Thoracic aorta (tissue), 2 donors: ENCODE results near the gene DDX24. TPM values are rescaled to one million over a fixed set of nuclear protein-coding genes. Genes with fewer than 3 reads are reported as not detected.

Experiments used
- ATAC-seq: fragments of 150-250 bp; one replicate; pipeline ENCODE4 v1.8.0; 2017; ENCODE audit warnings: low read depth; ENCODE audit not compliant: insufficient number of reproducible peaks, low FRiP score
- DNase-seq: peaks from one replicate; pipeline ENCODE4 v3.0.0-alpha.2; 2020; ENCODE audit warnings: low spot score
- H3K27ac ChIP-seq, 2 donors: fragments of 200-600 bp; sonication (generic); 1 replicate in 1 of 2; 2 replicates in 1 of 2; pipeline ENCODE4 v1.5.1; 2016; ENCODE audit warnings: mild to moderate bottlenecking in 2 of 2, moderate library complexity in 2 of 2
- H3K27me3 ChIP-seq: fragments of 200-600 bp; sonication (generic); replicated peaks from 2 replicates; pipeline ENCODE4 v1.6.0; 2016; ENCODE audit warnings: mild to moderate bottlenecking; ENCODE audit not compliant: insufficient read depth
- H3K36me3 ChIP-seq: fragments of 200-600 bp; sonication (generic); one replicate; pipeline ENCODE4 v1.5.1; 2016
- H3K4me1 ChIP-seq, 2 donors: fragments of 200-600 bp; sonication (generic); 1 replicate in 1 of 2; 2 replicates in 1 of 2; pipeline versions ENCODE4 v1.5.1 to v1.6.0; 2016; ENCODE audit warnings: low read depth in 2 of 2, mild to moderate bottlenecking in 1 of 2; ENCODE audit not compliant: control insufficient read depth in 1 of 2
- H3K4me3 ChIP-seq: fragments of 200-600 bp; sonication (generic); 2 replicates; pipeline ENCODE4 v1.5.1; 2016; ENCODE audit warnings: mild to moderate bottlenecking
- H3K9me3 ChIP-seq: fragments of 200-600 bp; sonication (generic); 2 replicates; pipeline ENCODE4 v1.5.1; 2016
- total RNA-seq, 2 donors: library from RNA; depleted of rRNA; stranded (reverse); fragments of >200 nt; gene quantifications; one replicate each; pipeline versions ENCODE4 v1.1.0 to v1.2.3, GENCODE V29; 2016
- TF ChIP-seq, protein P1 (sequence below): fragments of 200-600 bp; sonication (generic); IDR thresholded peaks from one replicate; pipeline ENCODE4 v1.5.1; 2019; ENCODE audit warnings: antibody characterized with exemption

The DDX24 gene
- total RNA-seq, 2 donors from 2014 or later: 139 to 228 TPM

DNA sequence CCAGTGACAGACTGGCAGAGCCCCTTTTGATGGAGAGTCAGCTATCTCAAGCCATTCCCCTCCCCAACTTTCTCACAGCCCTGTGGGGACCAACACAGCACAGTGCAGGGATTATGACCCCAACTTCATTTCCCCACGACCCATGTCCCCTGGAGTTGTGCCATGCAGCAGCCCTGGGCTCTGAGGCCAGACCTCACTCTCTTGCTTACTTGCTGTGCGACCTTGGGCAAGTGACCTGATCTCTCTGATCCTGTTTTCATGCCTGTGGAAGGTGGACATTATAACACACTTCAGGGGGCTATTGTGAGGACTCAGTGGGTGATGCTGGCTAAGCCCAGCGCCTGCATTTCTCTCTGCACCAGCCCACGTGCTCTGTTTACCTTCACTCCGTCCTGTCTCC lies 40.8 kb downstream of the DDX24 start:
- H3K27ac ChIP-seq: no peak overlapping the region

DNA sequence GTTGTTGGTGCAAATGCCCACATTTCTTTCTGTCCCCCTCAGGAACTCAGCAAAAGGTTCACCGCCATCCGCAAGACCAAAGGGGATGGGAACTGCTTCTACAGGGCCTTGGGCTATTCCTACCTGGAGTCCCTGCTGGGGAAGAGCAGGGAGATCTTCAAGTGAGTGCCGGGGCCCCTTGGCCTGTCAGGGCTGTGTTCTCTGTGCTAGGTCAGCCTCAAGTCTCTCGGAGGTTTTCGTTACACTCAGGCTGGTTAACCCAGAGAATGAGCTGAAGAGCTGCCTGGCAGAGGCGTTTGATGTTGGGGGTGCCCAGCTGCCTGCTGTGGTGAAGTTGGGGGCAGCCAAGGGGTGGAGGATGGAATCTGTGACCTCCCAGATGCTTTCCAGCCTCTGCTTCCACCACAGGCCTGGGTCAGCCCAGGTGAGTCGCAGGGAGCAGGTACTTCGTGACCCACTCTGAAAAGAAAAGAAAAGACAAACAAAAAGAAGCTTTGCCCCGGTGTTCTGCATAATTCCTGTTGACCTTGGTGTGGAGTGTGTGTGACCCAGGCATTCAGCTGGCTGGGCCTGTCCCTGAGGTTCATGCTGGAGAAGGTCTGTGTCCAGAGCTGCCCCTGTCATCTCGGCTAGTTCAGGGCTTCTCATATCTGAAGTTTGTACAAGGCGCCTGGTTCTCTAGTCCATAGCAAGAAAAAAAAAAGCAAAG lies 41.9 kb downstream of the DDX24 start:
- H3K36me3 ChIP-seq: no peaks in the 10 kb centered on the region
- TF ChIP-seq, protein P1, sequence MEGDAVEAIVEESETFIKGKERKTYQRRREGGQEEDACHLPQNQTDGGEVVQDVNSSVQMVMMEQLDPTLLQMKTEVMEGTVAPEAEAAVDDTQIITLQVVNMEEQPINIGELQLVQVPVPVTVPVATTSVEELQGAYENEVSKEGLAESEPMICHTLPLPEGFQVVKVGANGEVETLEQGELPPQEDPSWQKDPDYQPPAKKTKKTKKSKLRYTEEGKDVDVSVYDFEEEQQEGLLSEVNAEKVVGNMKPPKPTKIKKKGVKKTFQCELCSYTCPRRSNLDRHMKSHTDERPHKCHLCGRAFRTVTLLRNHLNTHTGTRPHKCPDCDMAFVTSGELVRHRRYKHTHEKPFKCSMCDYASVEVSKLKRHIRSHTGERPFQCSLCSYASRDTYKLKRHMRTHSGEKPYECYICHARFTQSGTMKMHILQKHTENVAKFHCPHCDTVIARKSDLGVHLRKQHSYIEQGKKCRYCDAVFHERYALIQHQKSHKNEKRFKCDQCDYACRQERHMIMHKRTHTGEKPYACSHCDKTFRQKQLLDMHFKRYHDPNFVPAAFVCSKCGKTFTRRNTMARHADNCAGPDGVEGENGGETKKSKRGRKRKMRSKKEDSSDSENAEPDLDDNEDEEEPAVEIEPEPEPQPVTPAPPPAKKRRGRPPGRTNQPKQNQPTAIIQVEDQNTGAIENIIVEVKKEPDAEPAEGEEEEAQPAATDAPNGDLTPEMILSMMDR: no peak
- ATAC-seq (no peak), DNase-seq (no peak)
- H3K9me3 ChIP-seq: no peaks in the 10 kb centered on the region
- no peak overlapping the region for H3K27ac ChIP-seq
- no peaks in the 10 kb centered on the region for H3K27me3 ChIP-seq
- no peak overlapping the region for H3K4me3 ChIP-seq
- peaks cover 0 to 14% of the 10 kb centered on the region in 2 donors for H3K4me1 ChIP-seq

More for the DNA sequence above, 40.8 kb downstream of the DDX24 start:
- Histone ChIP-seq H3K27me3 (no peaks in the 10 kb centered on the region), H3K9me3 (no peaks in the 10 kb centered on the region), H3K36me3 (no peaks in the 10 kb centered on the region), H3K4me1 (peaks cover 0 to 14% of the 10 kb centered on the region in 2 donors), H3K4me3 (no peak overlapping the region)
- TF ChIP-seq, protein P1: no peak
- no peak for ATAC-seq
- no peak for DNase-seq

DNA sequence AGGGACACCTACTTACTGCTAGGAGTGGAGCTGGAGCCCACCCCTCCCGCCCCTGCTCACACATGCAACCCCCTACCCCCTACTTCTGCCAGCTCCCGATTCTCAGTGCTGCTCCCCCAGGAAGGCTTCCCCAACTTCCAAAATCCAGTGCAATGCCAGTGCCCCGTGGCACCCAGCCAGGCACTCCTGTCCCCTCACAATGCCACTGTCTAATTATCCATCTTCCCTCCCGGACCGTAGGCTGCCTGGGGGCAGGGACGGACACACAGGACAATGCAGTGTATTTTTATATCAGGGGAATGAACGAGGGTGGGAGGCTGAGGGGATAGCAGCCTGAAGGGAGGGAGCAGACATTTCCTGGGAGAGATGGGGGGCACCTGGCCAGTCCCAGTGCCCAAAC lies 42.5 kb downstream of the DDX24 start:
- TF ChIP-seq, protein P1: no peak
- H3K36me3 ChIP-seq: no peaks in the 10 kb centered on the region
- H3K27me3 ChIP-seq: no peaks in the 10 kb centered on the region
- H3K9me3 ChIP-seq: no peaks in the 10 kb centered on the region
- H3K4me3 ChIP-seq: no peak overlapping the region
- DNase-seq: no peak
- peaks cover 0 to 14% of the 10 kb centered on the region in 2 donors for H3K4me1 ChIP-seq
- no peak for ATAC-seq
- H3K27ac ChIP-seq: no peak overlapping the region

DNA sequence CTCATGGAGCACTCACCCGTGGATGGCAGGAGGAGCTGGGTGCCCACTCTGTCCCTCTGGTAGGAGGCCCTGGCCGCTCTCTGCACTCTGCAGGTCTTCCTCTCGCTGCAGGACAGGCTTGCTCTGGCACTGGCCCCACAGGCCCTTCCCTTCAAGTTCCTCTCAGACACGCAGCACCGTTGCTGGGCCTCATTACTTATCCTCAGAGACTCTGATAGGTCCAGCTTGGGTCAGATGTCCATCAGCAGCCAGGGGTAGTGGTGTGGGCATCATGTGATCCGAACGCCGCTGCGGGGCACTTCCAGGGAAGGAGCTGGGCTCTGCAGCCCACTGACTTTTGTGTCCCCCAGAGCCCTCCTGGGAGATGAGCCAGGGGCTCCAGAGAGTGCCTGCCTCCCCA lies 43.0 kb downstream of the DDX24 start:
- peaks cover 0 to 14% of the 10 kb centered on the region in 2 donors for H3K4me1 ChIP-seq
- no peak overlapping the region for H3K4me3 ChIP-seq
- no peak for DNase-seq
- TF ChIP-seq, protein P1: no peak
- ATAC-seq: no peak
- no peak overlapping the region for H3K27ac ChIP-seq
- no peaks in the 10 kb centered on the region for H3K27me3 ChIP-seq
- H3K9me3 ChIP-seq: no peaks in the 10 kb centered on the region
- H3K36me3 ChIP-seq: no peaks in the 10 kb centered on the region

DNA sequence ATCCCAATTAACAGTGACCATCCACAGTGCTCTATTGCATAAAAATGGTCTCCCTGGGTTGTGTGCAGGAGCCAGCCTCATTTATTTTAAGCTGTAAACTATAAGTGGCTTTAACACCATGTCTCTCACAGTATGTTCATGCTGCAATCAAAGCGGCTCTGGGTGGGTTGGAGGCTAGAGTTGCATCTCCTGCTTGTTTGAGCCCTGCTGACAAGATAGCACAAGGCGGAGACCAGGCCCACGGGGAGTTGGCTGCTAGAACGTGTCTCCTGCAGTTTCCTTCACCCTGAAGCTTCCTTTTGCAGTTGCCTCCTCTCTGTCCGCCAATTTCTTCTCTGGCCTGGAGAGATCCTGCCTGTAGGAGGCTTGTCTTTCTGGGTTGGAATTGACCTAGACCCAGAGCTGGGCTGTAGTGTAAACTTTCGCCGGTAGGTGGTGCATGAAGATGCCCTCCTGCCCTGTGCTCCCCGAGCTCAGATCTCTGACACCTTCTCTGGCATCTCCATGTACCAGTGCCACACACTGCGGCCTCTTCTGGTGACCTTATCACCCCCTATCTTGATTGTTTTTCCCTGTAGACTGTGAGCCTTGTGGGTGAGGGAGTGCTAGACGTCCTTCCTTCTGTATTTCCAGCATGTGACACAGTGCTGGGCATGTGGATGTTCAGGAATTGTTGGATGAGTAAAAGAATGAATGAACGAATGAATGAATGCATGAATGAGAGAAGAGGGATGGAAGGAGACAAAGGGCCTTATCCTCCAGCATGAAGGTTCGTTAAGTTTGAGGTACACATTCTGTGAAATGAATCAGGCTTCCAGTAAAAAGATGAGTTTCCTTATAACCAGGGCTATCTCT lies 44.5 kb downstream of the DDX24 start:
- ATAC-seq: no peak
- no peak for DNase-seq

More for the DNA sequence above, 44.5 kb downstream of the DDX24 start:
- Histone ChIP-seq H3K9me3 (no peaks in the 10 kb centered on the region), H3K27ac (no peak overlapping the region), H3K4me1 (peaks cover 0 to 2% of the 10 kb centered on the region in 2 donors), H3K4me3 (no peak overlapping the region), H3K27me3 (no peaks in the 10 kb centered on the region), H3K36me3 (no peaks in the 10 kb centered on the region)
- TF ChIP-seq, protein P1: peak; percentile 81
